Hepatocyte (in vitro differentiated cells): ENCODE measurements around the gene NR1H3. TPM values are rescaled to one million over a fixed set of nuclear protein-coding genes. Genes with fewer than 3 reads are reported as not detected.

Experiments used
- DNase-seq: peaks from one replicate; pipeline ENCODE4 v3.0.0-alpha.2; 2016; ENCODE audit warnings: low spot score
- H2AFZ ChIP-seq: fragments of 200-600 bp; sonication (generic); 2 replicates; pipeline ENCODE4 v1.6.0; 2016; ENCODE audit warnings: antibody characterized with exemption, mild to moderate bottlenecking
- H3K27ac ChIP-seq: fragments of 200-600 bp; sonication (generic); 2 replicates; pipeline ENCODE4 v1.5.1; 2016; ENCODE audit warnings: mild to moderate bottlenecking
- H3K27me3 ChIP-seq: fragments of 200-600 bp; sonication (generic); 2 replicates; pipeline ENCODE4 v1.6.1; 2016
- H3K36me3 ChIP-seq: fragments of 200-600 bp; sonication (generic); replicated peaks from 2 replicates; pipeline ENCODE4 v1.5.1; 2016; ENCODE audit warnings: low read depth; ENCODE audit not compliant: insufficient read depth
- H3K4me1 ChIP-seq: fragments of 200-600 bp; sonication (generic); 2 replicates; pipeline ENCODE4 v1.5.1; 2016; ENCODE audit warnings: mild to moderate bottlenecking, moderate library complexity; ENCODE audit not compliant: insufficient read depth
- H3K4me2 ChIP-seq: fragments of 200-600 bp; sonication (generic); 2 replicates; pipeline ENCODE4 v1.6.0; 2016
- H3K4me3 ChIP-seq: fragments of 200-600 bp; sonication (generic); 2 replicates; pipeline ENCODE4 v1.5.1; 2016; ENCODE audit warnings: mild to moderate bottlenecking
- H3K79me2 ChIP-seq: fragments of 200-600 bp; sonication (generic); 2 replicates; pipeline ENCODE4 v1.6.0; 2017; ENCODE audit warnings: mild to moderate bottlenecking
- H3K9me2 ChIP-seq: fragments of 200-600 bp; sonication (generic); replicated peaks from 2 replicates; pipeline ENCODE4 v1.6.0; 2017; ENCODE audit warnings: mild to moderate bottlenecking; ENCODE audit not compliant: insufficient read depth
- H3K9me3 ChIP-seq: fragments of 200-600 bp; sonication (generic); 2 replicates; pipeline ENCODE4 v1.5.1; 2016; ENCODE audit warnings: low read depth, mild to moderate bottlenecking
- H4K20me1 ChIP-seq: fragments of 200-600 bp; sonication (generic); 2 replicates; pipeline ENCODE4 v1.6.0; 2016; ENCODE audit warnings: mild to moderate bottlenecking; ENCODE audit not compliant: insufficient read depth, poor library complexity, severe bottlenecking
- CTCF ChIP-seq: fragments of 200-600 bp; sonication (generic); IDR thresholded peaks from 2 replicates; pipeline ENCODE4 v1.5.1; 2016; ENCODE audit warnings: antibody characterized with exemption, mild to moderate bottlenecking; ENCODE audit not compliant: poor library complexity
- EZH2 ChIP-seq: fragments of 200-600 bp; sonication (generic); IDR thresholded peaks from 2 replicates; pipeline ENCODE4 v1.6.1; 2016; ENCODE audit warnings: antibody characterized with exemption, mild to moderate bottlenecking, borderline replicate concordance
- EZH2phosphoT487 ChIP-seq: fragments of 200-600 bp; sonication (generic); IDR thresholded peaks from one replicate; pipeline ENCODE4 v1.6.1; 2018; ENCODE audit warnings: antibody characterized with exemption, mild to moderate bottlenecking, low read depth, moderate library complexity; ENCODE audit not compliant: unreplicated experiment, severe bottlenecking
- WGBS: methylation state at CpG from one replicate; pipeline ENCODE4 v1.1.6; 2016; ENCODE audit warnings: low lambda C conversion rate; ENCODE audit errors: missing lambda C conversion rate; 5-methylcytosine and 5-hydroxymethylcytosine counted together
- polyA plus RNA-seq: library from polyadenylated mRNA; unstranded; fragments of >200 nt; fragmentation: Nextera tagmentation; extraction: Ambion mirVana; gene quantifications from 2 replicates; pipeline ENCODE4 v1.2.1, GENCODE V29; 2016
- total RNA-seq: library from RNA; depleted of rRNA; stranded (reverse); fragments of >200 nt; gene quantifications from 2 replicates; pipeline ENCODE4 v1.2.3, GENCODE V29; 2014

NR1H3 gene
- total and polyA plus RNA-seq, 2 experiments from 2014 or later, result 43.1 to 49.5 TPM

GRCh38 chr11:47280099-47280498 is 22.3 kb downstream of the NR1H3 start:
- H3K36me3 ChIP-seq, result no peaks in the 10 kb centered on the region
- no peak overlapping the region for H3K4me2 ChIP-seq
- no peak for DNase-seq
- no peak overlapping the region for H3K27ac ChIP-seq
- peaks cover 13% of the 10 kb centered on the region for H3K79me2 ChIP-seq
- H2AFZ ChIP-seq, result no peak overlapping the region
- TF ChIP-seq EZH2, result no peak
- no peak for TF ChIP-seq EZH2phosphoT487
- TF ChIP-seq CTCF, result no peak
- H4K20me1 ChIP-seq, result no peaks in the 10 kb centered on the region
- H3K9me3 ChIP-seq, result no peaks in the 10 kb centered on the region
- H3K4me1 ChIP-seq, result no peaks in the 10 kb centered on the region
- H3K4me3 ChIP-seq, result no peak overlapping the region
- H3K27me3 ChIP-seq, result no peaks in the 10 kb centered on the region
- H3K9me2 ChIP-seq, result no peaks in the 10 kb centered on the region

DNA sequence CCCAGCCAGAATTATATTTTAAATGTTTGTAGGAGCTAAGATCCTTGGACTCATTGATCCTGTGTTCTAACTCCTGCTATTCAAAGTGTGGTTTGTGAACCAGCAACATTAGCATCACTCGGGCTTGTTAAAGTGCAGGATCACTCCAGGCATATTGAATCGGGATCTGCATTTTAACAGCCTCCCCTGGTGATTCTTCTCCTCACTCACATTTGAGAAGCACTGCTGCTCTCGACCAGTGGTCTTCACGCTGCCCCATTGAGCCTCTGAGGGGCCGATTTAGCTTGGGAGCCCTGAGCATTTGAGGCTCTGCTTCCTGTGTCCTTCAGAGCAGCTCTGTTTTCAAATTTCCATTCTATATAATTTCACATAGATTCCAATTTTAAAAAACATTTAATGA is 23.1 kb downstream of the NR1H3 start:
- Histone ChIP-seq H3K27me3 (no peaks in the 10 kb centered on the region), H3K79me2 (peaks cover 5% of the 10 kb centered on the region), H2AFZ (no peak overlapping the region), H3K9me3 (no peaks in the 10 kb centered on the region), H3K4me1 (no peaks in the 10 kb centered on the region), H3K4me2 (no peak overlapping the region), H3K27ac (no peak overlapping the region), H3K9me2 (no peaks in the 10 kb centered on the region), H3K36me3 (no peaks in the 10 kb centered on the region), H3K4me3 (no peak overlapping the region), H4K20me1 (no peaks in the 10 kb centered on the region)
- WGBS, result 87% methylated on average over 5 of the region's 5 CpGs
- TF ChIP-seq EZH2, result no peak
- DNase-seq, result no peak

GRCh38 chr11:47282462-47282861 is 24.7 kb downstream of the NR1H3 start:
- Histone ChIP-seq H3K4me1 (no peaks in the 10 kb centered on the region), H3K4me3 (no peak overlapping the region), H3K27ac (no peak overlapping the region), H3K36me3 (no peaks in the 10 kb centered on the region), H3K27me3 (no peaks in the 10 kb centered on the region), H3K4me2 (no peak overlapping the region), H2AFZ (no peak overlapping the region), H3K79me2 (no peaks in the 10 kb centered on the region), H3K9me2 (no peaks in the 10 kb centered on the region), H3K9me3 (no peaks in the 10 kb centered on the region), H4K20me1 (no peaks in the 10 kb centered on the region)
- WGBS, result 86% methylated on average over 7 of the region's 7 CpGs
- no peak for DNase-seq
- TF ChIP-seq EZH2phosphoT487, result no peak
- TF ChIP-seq CTCF, result no peak
- TF ChIP-seq EZH2, result no peak

- Histone ChIP-seq H3K9me3 (no peaks in the 10 kb centered on the region), H4K20me1 (no peaks in the 10 kb centered on the region), H3K4me1 (no peaks in the 10 kb centered on the region), H3K4me2 (no peak overlapping the region), H3K9me2 (no peaks in the 10 kb centered on the region), H3K27me3 (no peaks in the 10 kb centered on the region), H3K27ac (no peak overlapping the region), H3K4me3 (no peak overlapping the region), H3K36me3 (no peaks in the 10 kb centered on the region), H3K79me2 (no peaks in the 10 kb centered on the region), H2AFZ (no peak overlapping the region)
- no peak for DNase-seq
- 100% methylated on average over 4 of the region's 4 CpGs for WGBS
- TF ChIP-seq EZH2, result no peak
- TF ChIP-seq CTCF, result no peak
- no peak for TF ChIP-seq EZH2phosphoT487
Observed at GRCh38 chr11:47284151-47284550, 26.4 kb downstream of the NR1H3 start.
